Hepatocyte (in vitro differentiated cells): ENCODE measurements around the gene FBXL12.

ENCODE experiments used
- CTCF ChIP-seq: fragments of 200-600 bp; sonication (generic); IDR thresholded peaks from 2 replicates; pipeline ENCODE4 v1.5.1; 2016; ENCODE audit warnings: antibody characterized with exemption, mild to moderate bottlenecking; ENCODE audit not compliant: poor library complexity
- EZH2 ChIP-seq: fragments of 200-600 bp; sonication (generic); IDR thresholded peaks from 2 replicates; pipeline ENCODE4 v1.6.1; 2016; ENCODE audit warnings: antibody characterized with exemption, mild to moderate bottlenecking, borderline replicate concordance
- EZH2phosphoT487 ChIP-seq: fragments of 200-600 bp; sonication (generic); IDR thresholded peaks from one replicate; pipeline ENCODE4 v1.6.1; 2018; ENCODE audit warnings: antibody characterized with exemption, mild to moderate bottlenecking, low read depth, moderate library complexity; ENCODE audit not compliant: unreplicated experiment, severe bottlenecking

- no peak for TF ChIP-seq CTCF
- no peak for TF ChIP-seq EZH2phosphoT487
- no peak for TF ChIP-seq EZH2
Observed at GRCh38 chr19:9793071-9793591, 25.7 kb downstream of the FBXL12 start.
